Measurements from ENCODE around the gene SREBF1. TPM values are rescaled to one million over a fixed set of nuclear protein-coding genes. Genes with fewer than 3 reads are reported as not detected.

The SREBF1 gene
- polyA plus RNA-seq, 3 donors, result 7.6 to 35.9 (median 10.5) TPM

GRCh38 chr17:17874478-17874877 lies 37.7 kb upstream of the SREBF1 start:
- 100% methylated on average over 1 of the region's 1 CpG for WGBS (ENCODE audit: insufficient coverage)
- H3K27me3 ChIP-seq (ENCODE audit: control insufficient read depth in 2 of 2, insufficient read depth in 2 of 2, low read length in 2 of 2), result no peaks in the 10 kb centered on the region
- H3K9me3 ChIP-seq (replicated peaks in 1 of 2; ENCODE audit: control insufficient read depth in 1 of 2, insufficient read depth in 1 of 2, low read length in 2 of 2), result no peaks in the 10 kb centered on the region
- no peaks in the 10 kb centered on the region for H4K20me1 ChIP-seq (ENCODE audit: insufficient read depth, low read length)
- Mint-ChIP-seq H3K27me3 (ENCODE audit: low read depth in 3 of 3) (no peaks in the 10 kb centered on the region), H3K36me3 (peaks cover 69 to 77% of the 10 kb centered on the region in 2 donors), H3K9me3 (no peaks in the 10 kb centered on the region), H3K4me3 (no peak overlapping the region), H3K4me1 (peaks cover 4% of the 10 kb centered on the region), H3K27ac (no peak overlapping the region)
- H3K4me2 ChIP-seq (replicated peaks; ENCODE audit: extremely low read depth, low read length, poor library complexity, severe bottlenecking), result no peak overlapping the region
- no peak overlapping the region for H3K9ac ChIP-seq (ENCODE audit: insufficient read depth, low read length, poor library complexity, severe bottlenecking)
- intact Hi-C loops (cut with micrococcal nuclease), result no loop called here
- H3K4me1 ChIP-seq (ENCODE audit: control insufficient read depth in 1 of 2, insufficient read depth in 2 of 2, low read length in 2 of 2), result no peaks in the 10 kb centered on the region
- no peak for TF ChIP-seq CTCF (IDR thresholded peaks at IDR 0.05)
- H2AFZ ChIP-seq (ENCODE audit: insufficient read depth, low read depth, low read length, poor library complexity, severe bottlenecking), result no peak overlapping the region
- DNase-seq, result no peak
- H3K36me3 ChIP-seq (replicated peaks in 1 of 2; ENCODE audit: control insufficient read depth in 1 of 2, insufficient read depth in 2 of 2, low read length in 2 of 2), result peaks cover 49 to 79% of the 10 kb centered on the region in 2 donors
- no peaks in the 10 kb centered on the region for H3K79me2 ChIP-seq (ENCODE audit: insufficient read depth, low read length)
- no peak overlapping the region for H3K4me3 ChIP-seq (replicated peaks in 1 of 3; ENCODE audit: low read depth in 2 of 3, low read length in 3 of 3)
- H3K27ac ChIP-seq (ENCODE audit: low read depth in 1 of 2, low read length in 2 of 2), result no peak overlapping the region

- Histone ChIP-seq H3K27me3 (ENCODE audit: control insufficient read depth in 2 of 2, insufficient read depth in 2 of 2, low read length in 2 of 2) (no peaks in the 10 kb centered on the region), H3K4me1 (ENCODE audit: control insufficient read depth in 1 of 2, insufficient read depth in 2 of 2, low read length in 2 of 2) (no peaks in the 10 kb centered on the region), H3K36me3 (replicated peaks in 1 of 2; ENCODE audit: control insufficient read depth in 1 of 2, insufficient read depth in 2 of 2, low read length in 2 of 2) (peaks cover 48 to 79% of the 10 kb centered on the region in 2 donors), H3K27ac (ENCODE audit: low read depth in 1 of 2, low read length in 2 of 2) (no peak overlapping the region), H4K20me1 (ENCODE audit: insufficient read depth, low read length) (no peaks in the 10 kb centered on the region), H2AFZ (ENCODE audit: insufficient read depth, low read depth, low read length, poor library complexity, severe bottlenecking) (no peak overlapping the region), H3K4me3 (replicated peaks in 1 of 3; ENCODE audit: low read depth in 2 of 3, low read length in 3 of 3) (no peak overlapping the region), H3K4me2 (replicated peaks; ENCODE audit: extremely low read depth, low read length, poor library complexity, severe bottlenecking) (no peak overlapping the region), H3K79me2 (ENCODE audit: insufficient read depth, low read length) (no peaks in the 10 kb centered on the region), H3K9ac (ENCODE audit: insufficient read depth, low read length, poor library complexity, severe bottlenecking) (no peak overlapping the region), H3K9me3 (replicated peaks in 1 of 2; ENCODE audit: control insufficient read depth in 1 of 2, insufficient read depth in 1 of 2, low read length in 2 of 2) (no peaks in the 10 kb centered on the region)
- Mint-ChIP-seq H3K27me3 (ENCODE audit: low read depth in 3 of 3) (no peaks in the 10 kb centered on the region), H3K4me1 (peaks cover 4% of the 10 kb centered on the region), H3K4me3 (no peak overlapping the region), H3K9me3 (no peaks in the 10 kb centered on the region), H3K36me3 (peaks cover 67 to 77% of the 10 kb centered on the region in 2 donors), H3K27ac (peak overlapping the region in 5 of 7 donors; percentile 6 to 63 (median 39))
- WGBS (ENCODE audit: insufficient coverage), result 93% methylated on average over 3 of the region's 8 CpGs
- intact Hi-C loops (cut with micrococcal nuclease), result no loop called here
- TF ChIP-seq CTCF (IDR thresholded peaks at IDR 0.05), result no peak
- DNase-seq, result no peak
Observed at GRCh38 chr17:17873450-17873991, 36.7 kb upstream of the SREBF1 start.

Data from CD14-positive monocyte (primary cell).